Vagina (tissue), 2 donors: ENCODE measurements around the gene OLFM4.
"Not testable (repeated sequence)": the region's sequence is repeated elsewhere in the genome, so short reads cannot be mapped to it uniquely, and the experiment has no call there.

ENCODE experiments used
- CTCF ChIP-seq, 3 experiments: fragments of 450-650 bp in 2 of 3; fragments of 200-600 bp in 1 of 3; sonication (generic) in 1 of 3; IDR thresholded peaks; one replicate each; pipeline ENCODE4 v1.5.1; 2017 to 2019; ENCODE audit warnings: antibody characterized with exemption in 3 of 3, mild to moderate bottlenecking in 2 of 3, moderate library complexity in 2 of 3
- POLR2A ChIP-seq, 2 donors: fragments of 450-650 bp; IDR thresholded peaks; one replicate each; pipeline ENCODE4 v1.6.1; 2017; ENCODE audit warnings: antibody characterized with exemption in 2 of 2, mild to moderate bottlenecking in 2 of 2, moderate library complexity in 2 of 2

- not testable (repeated sequence) for TF ChIP-seq POLR2A, CTCF (IDR thresholded peaks at IDR 0.05)
These were observed 14.6 kb upstream of the OLFM4 start for GRCh38 chr13:53014018-53014417.
